Caki2 (cell line): Measurements from ENCODE around the gene MET. TPM values are rescaled to one million over a fixed set of nuclear protein-coding genes. Genes with fewer than 3 reads are reported as not detected.

ENCODE experiments used
- DNase-seq: peaks from one replicate; pipeline ENCODE4 v3.0.0-alpha.2; 2015; ENCODE audit warnings: low read depth
- in situ Hi-C: cut with HindIII; loops from 2 replicates; pipeline ENCODE4 v1.10.0; 2016; ENCODE audit warnings: low sequenced_read_pairs, low pct_unique_long_range_greater_than_20kb, mixed read lengths
- total RNA-seq: library from RNA; depleted of rRNA; stranded (reverse); fragments of >200 nt; shearing (Covaris generic); gene quantifications from 2 replicates; pipeline ENCODE4 v1.2.3, GENCODE V29; 2014; ENCODE audit warnings: low replicate concordance; rRNA removed

The MET gene
- total RNA-seq, 1 experiment from 2014 or later: 324 TPM

GRCh38 chr7:116843378-116843777 is 171.4 kb downstream of the MET start:
- in situ Hi-C loops: no loop called here
- no peak for DNase-seq

Other genes with a start within 250 kb of the MET start
- 191 and 199 TPM in 2 replicates for gene CAV2, start 172.5 kb upstream of the MET start, total RNA-seq
- 141 and 160 TPM in 2 replicates for gene CAV1, start 147.2 kb upstream of the MET start, total RNA-seq
- gene CAPZA2, start 190.4 kb downstream of the MET start, total RNA-seq: 167 and 214 TPM in 2 replicates